DOHH2 (cell line): ENCODE results near the gene GLIS2.

Experiments
- CTCF ChIP-seq: fragments of 200-600 bp; sonication (generic); IDR thresholded peaks from one replicate; pipeline ENCODE4 v1.5.1; 2014; ENCODE audit warnings: antibody characterized with exemption, mild to moderate bottlenecking, low read depth, low read length; ENCODE audit not compliant: poor library complexity, severe bottlenecking
- EZH2phosphoT487 ChIP-seq: fragments of 200-600 bp; sonication (generic); IDR thresholded peaks from 2 replicates; pipeline ENCODE4 v1.6.1; 2017; ENCODE audit warnings: borderline replicate concordance, mild to moderate bottlenecking, antibody characterized with exemption, low read length, moderate library complexity, mixed read lengths

GRCh38 chr16:4354512-4355409 lies 38.9 kb downstream of the GLIS2 start:
- TF ChIP-seq CTCF (no peak), EZH2phosphoT487 (no peak)
